ENCODE results near the gene GHDC.
A peak's percentile ranks its signal among the peaks of the same experiment; 100 is the strongest.

The GHDC gene

GRCh38 chr17:42182927-42183734 lies 11.2 kb downstream of the GHDC start:
- DNase-seq, result no peak

GRCh38 chr17:42181851-42182207 lies 12.5 kb downstream of the GHDC start:
- DNase-seq, result no peak

GRCh38 chr17:42180922-42181850 lies 13.1 kb downstream of the GHDC start, which contains the start of gene KCNH4:
KCNH4 (minus strand) TSS chr17:42181142; CDS start chr17:42180945, 197 bp downstream.
- DNase-seq, result peak; percentile 61

GRCh38 chr17:42180411-42180921 lies 13.8 kb downstream of the GHDC start:
- DNase-seq, result no peak

GRCh38 chr17:42179911-42180410 lies 14.3 kb downstream of the GHDC start:
- DNase-seq, result peak; percentile 69

- DNase-seq, result no peak
Measured at GRCh38 chr17:42179335-42179734, 15.0 kb downstream of the GHDC start.

- no peak for DNase-seq
Measured at GRCh38 chr17:42178817-42179216, 15.5 kb downstream of the GHDC start.

- DNase-seq, result no peak
Measured at GRCh38 chr17:42177684-42178083, 16.6 kb downstream of the GHDC start.

GRCh38 chr17:42174126-42174783 lies 20.0 kb downstream of the GHDC start:
- DNase-seq, result no peak

GRCh38 chr17:42171831-42172230 lies 22.5 kb downstream of the GHDC start:
- no peak for DNase-seq

GRCh38 chr17:42169351-42169750 lies 24.9 kb downstream of the GHDC start:
- DNase-seq, result no peak

GRCh38 chr17:42167807-42168206 lies 26.5 kb downstream of the GHDC start:
- no peak for DNase-seq

- DNase-seq, result no peak
Measured at GRCh38 chr17:42166196-42166763, 28.0 kb downstream of the GHDC start.

GRCh38 chr17:42165751-42166150 lies 28.5 kb downstream of the GHDC start:
- DNase-seq, result no peak

GRCh38 chr17:42163696-42164407 lies 30.4 kb downstream of the GHDC start:
- no peak for DNase-seq

GRCh38 chr17:42163113-42163512 lies 31.2 kb downstream of the GHDC start:
- DNase-seq, result no peak

- DNase-seq, result no peak
Measured at GRCh38 chr17:42160531-42160910, 33.8 kb downstream of the GHDC start.

GRCh38 chr17:42159796-42160530 lies 34.3 kb downstream of the GHDC start:
- no peak for DNase-seq

GRCh38 chr17:42155614-42156045 lies 38.7 kb downstream of the GHDC start:
- DNase-seq, result no peak

- no peak for DNase-seq
Measured at GRCh38 chr17:42153919-42154742, 40.2 kb downstream of the GHDC start.
